ENCODE measurements around the gene RXYLT1.

DNA sequence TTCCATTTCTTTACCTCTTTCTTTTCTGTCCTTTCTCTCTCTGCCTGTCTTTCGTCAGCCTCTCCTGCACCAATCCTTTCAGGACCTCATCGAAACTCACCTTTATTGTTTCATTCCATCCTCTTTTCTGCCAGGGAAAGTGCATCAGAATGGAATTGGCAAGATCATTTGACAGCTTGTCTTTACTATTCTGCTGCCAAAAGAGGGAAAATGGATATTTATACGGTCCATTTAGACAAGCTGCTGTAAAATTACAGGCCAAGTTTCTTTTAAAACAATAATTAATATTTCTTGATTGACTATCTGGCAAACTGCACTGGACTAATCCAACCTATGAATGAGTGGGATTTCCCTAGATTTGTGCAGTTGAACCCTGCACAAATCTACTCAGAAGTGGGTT lies 57.2 kb downstream of the RXYLT1 start:
- TF ChIP-seq POLR2AphosphoS5 (IDR thresholded peaks at IDR 0.05) (no peak), CTCF (IDR thresholded peaks at IDR 0.05) (no peak), EP300 (IDR thresholded peaks at IDR 0.05) (no peak)

Data from esophagus muscularis mucosa (tissue), 4 donors.